ENCODE measurements around the gene LRRC40.

The LRRC40 gene

GRCh38 chr1:70103770-70104169 lies 101.6 kb downstream of the LRRC40 start:
- no peak for DNase-seq

- DNase-seq, result no peak
Observed at GRCh38 chr1:70101774-70102173, 103.6 kb downstream of the LRRC40 start.

GRCh38 chr1:70101231-70101630 lies 104.1 kb downstream of the LRRC40 start:
- DNase-seq, result no peak
